Keratinocyte (primary cell): ENCODE measurements around the gene HMX3.

Experiments
- EZH2 ChIP-seq: IDR thresholded peaks from one replicate; pipeline ENCODE4 v1.6.1; 2012; ENCODE audit warnings: inconsistent platforms, mild to moderate bottlenecking, low read length, moderate library complexity
- TF ChIP-seq, protein P1 (sequence below), 3 experiments: IDR thresholded peaks in 1 of 3; conservative IDR thresholded peaks in 1 of 3; optimal IDR thresholded peaks in 1 of 3; 2 replicates in 2 of 3; 3 replicates in 1 of 3; pipeline versions ENCODE3 to v1.5.1; 2011; ENCODE audit warnings: low read length in 3 of 3, mild to moderate bottlenecking in 3 of 3, moderate library complexity in 2 of 3, control low read depth in 1 of 3, inconsistent platforms in 1 of 3; ENCODE audit not compliant: insufficient read depth in 2 of 3; ENCODE audit errors: extremely low read depth in 1 of 3

GRCh38 chr10:123150986-123151736 is 15.4 kb downstream of the HMX3 start:
- TF ChIP-seq, protein P1, sequence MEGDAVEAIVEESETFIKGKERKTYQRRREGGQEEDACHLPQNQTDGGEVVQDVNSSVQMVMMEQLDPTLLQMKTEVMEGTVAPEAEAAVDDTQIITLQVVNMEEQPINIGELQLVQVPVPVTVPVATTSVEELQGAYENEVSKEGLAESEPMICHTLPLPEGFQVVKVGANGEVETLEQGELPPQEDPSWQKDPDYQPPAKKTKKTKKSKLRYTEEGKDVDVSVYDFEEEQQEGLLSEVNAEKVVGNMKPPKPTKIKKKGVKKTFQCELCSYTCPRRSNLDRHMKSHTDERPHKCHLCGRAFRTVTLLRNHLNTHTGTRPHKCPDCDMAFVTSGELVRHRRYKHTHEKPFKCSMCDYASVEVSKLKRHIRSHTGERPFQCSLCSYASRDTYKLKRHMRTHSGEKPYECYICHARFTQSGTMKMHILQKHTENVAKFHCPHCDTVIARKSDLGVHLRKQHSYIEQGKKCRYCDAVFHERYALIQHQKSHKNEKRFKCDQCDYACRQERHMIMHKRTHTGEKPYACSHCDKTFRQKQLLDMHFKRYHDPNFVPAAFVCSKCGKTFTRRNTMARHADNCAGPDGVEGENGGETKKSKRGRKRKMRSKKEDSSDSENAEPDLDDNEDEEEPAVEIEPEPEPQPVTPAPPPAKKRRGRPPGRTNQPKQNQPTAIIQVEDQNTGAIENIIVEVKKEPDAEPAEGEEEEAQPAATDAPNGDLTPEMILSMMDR (optimal IDR thresholded peaks at IDR 0.05 in 1 of 3, IDR thresholded peaks at IDR 0.05 in 1 of 3, conservative IDR thresholded peaks at IDR 0.05 in 1 of 3; ENCODE audit: extremely low read depth in 1 of 3, insufficient read depth in 2 of 3, low read length in 3 of 3) = no peak
- TF ChIP-seq EZH2 = no peak
